ENCODE measurements around the gene TXNDC11.
A peak's percentile ranks its signal among the peaks of the same experiment; 100 is the strongest.

The TXNDC11 gene

DNA sequence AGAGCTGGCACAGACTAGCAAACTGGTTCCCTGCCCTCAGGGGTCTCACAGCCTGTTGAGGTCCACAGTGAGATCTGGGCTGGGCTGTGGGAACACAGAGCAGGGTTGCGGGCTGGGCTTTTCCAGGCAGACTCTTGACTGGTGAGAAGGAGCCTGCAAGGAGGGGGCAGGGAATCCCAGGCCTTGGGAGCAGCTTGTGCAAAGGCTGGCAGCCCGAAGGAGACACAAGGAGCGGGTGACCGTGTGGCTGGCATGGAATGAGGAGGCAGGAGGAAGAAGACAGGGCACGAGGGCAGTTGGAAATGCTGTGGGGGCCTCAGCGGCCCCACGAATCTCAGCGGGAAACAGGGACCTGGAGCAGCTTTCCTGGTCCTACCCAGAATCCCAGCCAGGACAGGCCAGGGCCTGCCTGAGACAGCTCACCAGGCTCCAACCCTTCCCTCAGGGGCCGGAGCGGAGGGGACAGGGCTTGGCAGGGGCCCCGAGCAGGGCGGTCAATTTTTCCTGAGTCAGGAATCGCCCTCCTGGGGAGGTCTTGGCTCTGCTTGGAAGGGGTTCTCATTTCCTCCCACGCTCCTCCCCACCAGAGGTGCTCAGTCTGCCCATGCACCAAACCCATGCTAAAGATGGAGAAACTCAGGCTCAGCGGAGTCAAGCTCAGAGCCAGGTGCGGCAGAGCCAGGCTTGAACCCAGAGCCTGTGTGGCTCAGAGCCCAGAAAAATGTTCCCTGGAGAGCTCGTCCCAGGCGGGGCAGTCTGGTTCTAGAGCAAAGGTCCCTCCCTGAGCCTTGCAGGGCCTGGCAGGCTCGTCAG lies 83.6 kb downstream of the TXNDC11 start:
- DNase-seq (ENCODE audit: low read depth) = no peak

DNA sequence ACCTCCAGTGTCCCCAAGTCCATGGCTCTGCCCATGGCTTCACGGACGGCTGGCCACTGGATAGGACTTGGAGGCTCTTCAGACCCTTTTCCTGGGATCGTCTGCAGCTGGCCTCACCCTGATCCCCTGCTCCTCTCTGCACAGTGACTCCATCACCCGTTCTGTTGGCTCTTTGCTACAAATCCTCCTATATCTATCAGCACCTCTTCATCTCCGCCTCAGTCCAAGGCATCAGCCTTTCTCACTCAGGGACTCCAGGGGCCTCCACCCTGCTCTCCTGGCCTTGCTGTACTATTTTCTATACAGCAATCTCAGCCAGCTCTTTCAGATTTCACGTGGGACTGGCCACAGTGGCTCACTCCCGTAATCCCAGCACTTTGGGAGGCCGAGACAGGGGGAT lies 85.1 kb downstream of the TXNDC11 start:
- DNase-seq (ENCODE audit: low read depth) = no peak

- DNase-seq (ENCODE audit: low read depth) = no peak
Observed at GRCh38 chr16:11655655-11656054, 87.0 kb downstream of the TXNDC11 start.

DNA sequence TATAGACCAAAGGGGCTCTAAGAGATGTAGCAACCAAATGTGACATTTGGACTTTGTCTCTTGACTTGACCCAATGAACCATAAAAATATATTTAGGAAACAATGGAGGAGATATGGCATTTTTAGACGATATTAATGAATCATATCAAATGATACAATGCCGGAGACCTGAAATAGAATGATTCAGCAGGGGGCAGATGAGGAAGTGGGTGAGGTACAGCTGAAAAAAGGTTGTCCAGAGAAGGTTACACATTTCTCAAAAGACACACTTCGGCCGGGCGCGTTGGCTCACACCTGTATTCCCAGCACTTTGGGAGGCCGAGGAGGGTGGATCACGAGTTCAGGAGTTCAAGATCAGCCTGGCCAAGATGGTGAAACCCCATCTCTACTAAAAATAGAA lies 90.9 kb downstream of the TXNDC11 start:
- no peak for DNase-seq (ENCODE audit: low read depth)

DNA sequence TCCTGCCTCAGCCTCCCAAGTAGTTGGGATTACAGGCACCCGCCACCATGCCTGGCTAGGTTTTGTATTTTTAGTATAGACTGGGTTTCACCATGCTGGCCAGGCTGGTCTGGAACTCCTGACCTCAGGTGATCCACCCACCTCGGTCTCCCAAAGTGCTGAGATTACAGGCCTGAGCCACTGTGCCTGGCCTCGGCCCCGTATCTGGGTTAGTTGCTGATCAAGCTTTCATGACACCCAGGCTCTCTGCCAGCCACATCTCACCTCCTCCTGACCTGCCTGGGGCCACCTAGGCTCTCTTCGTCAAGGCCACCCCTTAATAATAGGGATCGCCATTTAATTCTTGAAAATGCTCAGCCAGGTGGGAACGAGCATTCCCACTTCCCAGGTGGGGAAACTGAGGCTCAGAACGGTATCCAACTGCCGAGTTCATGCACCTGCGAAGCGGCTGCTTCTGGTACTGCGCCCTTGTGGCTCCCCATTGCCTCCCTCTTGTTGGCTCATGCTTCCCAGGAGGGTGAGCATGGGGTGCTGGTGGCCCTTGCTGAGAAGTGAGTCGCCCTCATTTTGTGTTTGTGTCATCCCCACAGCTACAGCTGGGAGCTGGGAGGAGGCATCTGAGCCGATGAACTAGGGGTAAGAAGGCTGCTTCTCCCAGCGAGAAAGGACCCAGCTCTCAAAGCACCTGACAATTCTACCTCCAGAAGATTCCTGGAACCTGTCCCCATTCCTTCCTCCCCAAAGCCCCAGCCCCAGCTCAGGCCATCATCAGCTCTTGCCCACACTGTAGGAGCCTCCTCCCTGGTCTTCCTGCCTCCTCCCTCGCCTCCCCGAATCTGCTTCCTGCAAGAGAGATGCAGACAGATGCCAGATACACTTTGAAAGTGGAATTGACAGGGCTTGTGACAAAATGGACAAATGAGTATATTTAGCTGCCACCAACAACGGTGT lies 91.7 kb downstream of the TXNDC11 start:
- no peak for DNase-seq (ENCODE audit: low read depth)

- DNase-seq (ENCODE audit: low read depth) = no peak
Observed at GRCh38 chr16:11649276-11649675, 93.4 kb downstream of the TXNDC11 start.

DNA sequence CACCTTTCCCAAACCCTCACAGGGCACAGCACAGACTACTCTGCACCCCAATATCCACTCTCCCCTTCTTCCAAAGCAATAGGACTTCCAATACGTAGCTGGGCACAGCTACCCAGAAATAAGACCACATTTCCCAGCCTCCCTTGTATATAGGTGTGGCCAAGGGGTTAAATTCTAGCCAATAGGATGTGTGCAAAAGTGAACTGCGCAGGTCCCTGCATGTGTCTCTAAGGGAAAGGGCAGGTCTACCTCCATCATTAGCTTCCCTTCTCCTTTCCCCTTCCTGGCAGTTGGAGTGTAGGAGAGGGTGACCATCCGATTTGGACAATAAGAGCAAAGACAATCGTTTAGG lies 99.9 kb downstream of the TXNDC11 start:
- DNase-seq (ENCODE audit: low read depth) = no peak

DNA sequence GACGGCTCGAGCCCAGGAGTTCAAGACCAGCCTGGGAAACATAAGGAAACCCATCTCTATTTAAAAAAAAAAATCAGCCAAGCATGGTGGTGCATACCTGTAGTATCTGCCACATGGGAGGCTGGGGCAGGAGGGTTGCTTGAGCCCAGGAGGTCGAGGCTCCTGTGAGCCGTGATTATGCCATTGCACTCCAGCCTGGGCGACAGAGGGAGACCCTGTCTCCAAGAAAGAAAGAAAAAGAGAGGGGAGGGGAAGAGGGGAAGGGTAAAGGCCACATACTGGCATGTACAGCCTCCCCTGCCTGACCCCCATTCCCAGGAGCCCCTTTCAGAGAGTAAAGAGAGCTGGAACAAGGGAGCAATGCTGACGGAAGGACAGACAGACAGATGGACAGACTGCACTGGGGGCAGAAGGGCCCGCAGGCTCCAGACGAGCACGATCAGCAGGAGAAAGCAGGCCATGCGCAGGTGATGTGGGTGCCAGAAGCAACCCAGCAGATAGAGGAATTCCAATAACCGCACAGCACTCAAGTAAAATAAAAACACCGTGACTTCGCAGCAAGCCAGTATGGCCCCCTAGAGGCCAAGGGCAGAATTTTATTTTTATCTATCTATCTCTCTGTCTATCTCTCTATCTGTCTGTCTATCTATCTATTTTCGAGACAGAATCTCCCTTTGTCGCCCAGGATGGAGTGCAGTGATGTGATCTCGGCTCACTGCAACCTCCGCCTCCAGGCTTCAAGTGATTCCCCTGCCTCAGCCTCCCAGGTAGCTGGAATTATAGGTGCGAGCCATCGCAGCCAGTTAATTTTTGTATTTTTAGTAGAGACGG lies 101.5 kb downstream of the TXNDC11 start:
- DNase-seq (ENCODE audit: low read depth) = peak; percentile 63

DNA sequence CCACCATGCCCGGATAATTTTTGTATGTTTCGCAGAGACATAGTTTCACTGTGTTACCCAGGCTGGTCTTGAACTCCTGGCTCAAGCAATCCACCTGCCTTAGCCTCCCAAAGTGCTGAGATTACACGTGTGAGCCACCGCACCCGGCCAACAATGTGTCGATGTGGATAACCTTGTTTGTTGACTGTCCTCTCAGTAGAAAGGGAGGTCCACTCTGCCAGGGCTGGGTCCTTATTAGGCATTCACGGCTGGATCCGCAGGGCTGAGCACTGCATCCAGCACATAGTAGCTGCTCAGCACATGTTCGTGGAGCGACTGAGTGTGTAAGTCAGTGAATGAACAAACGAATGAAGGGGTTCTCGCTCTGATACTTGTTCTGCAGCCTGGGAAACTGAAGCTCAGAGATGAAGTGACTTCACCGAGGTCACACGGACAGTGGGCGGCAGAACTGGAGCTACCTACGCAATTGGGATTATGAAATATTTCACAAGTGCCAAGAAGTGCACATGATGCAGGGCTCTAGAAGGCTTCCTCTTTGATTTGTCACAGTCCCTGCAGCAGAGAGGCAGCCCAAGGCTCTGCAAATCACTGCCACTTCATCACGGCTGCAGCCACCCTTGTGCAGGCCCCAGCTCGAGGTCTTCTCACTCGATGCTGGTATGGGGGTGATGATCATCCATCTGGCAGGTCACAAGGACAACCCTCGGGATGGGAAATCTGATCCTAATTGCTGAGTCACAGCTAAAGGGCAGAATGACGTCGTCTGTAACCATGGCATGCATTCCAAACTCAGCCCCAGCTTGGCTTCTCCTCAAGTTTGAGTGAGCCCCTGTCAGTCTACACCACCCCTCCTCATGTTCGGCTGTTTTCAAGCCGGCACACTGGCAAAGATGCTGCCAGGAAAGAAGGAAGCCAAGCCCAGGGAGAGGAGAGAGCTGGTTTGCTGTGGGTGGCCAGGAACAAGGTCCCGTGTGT lies 102.4 kb downstream of the TXNDC11 start:
- peak; percentile 97 for DNase-seq (ENCODE audit: low read depth)

GRCh38 chr16:11639008-11639562 lies 103.6 kb downstream of the TXNDC11 start:
- DNase-seq (ENCODE audit: low read depth) = no peak

GRCh38 chr16:11638140-11638539 lies 104.5 kb downstream of the TXNDC11 start:
- DNase-seq (ENCODE audit: low read depth) = no peak

GRCh38 chr16:11637320-11637719 lies 105.3 kb downstream of the TXNDC11 start:
- DNase-seq (ENCODE audit: low read depth) = no peak

DNA sequence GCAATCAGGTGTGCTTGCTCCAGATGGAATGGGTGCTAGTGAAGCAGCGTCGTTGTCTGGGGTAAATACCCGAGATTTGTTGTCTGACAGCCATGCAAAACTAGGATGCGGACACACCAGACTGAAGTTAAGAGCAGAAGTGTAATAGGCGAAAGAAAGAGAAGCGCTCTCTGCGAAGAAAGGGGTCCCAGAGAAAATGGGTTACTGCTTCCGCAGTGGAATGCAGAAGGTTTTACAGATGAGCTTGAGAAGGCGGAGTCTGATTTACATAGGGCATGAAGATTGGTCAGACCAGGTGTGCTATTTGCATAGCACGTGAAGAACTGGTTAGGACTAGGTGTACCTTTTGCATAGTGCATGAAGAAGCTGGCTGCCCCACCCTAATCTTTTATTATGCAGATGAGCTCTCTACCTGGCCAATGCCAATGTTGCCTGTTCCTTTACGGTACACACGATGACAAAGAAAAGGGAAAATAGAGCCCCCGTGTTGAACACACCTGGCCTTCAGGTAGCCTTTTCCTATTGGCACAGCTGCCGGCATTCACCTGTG lies 106.4 kb downstream of the TXNDC11 start:
- DNase-seq (ENCODE audit: low read depth) = no peak

- DNase-seq (ENCODE audit: low read depth) = no peak
Observed at GRCh38 chr16:11635679-11636171, 106.9 kb downstream of the TXNDC11 start.

- no peak for DNase-seq (ENCODE audit: low read depth)
Observed at GRCh38 chr16:11635113-11635652, 107.5 kb downstream of the TXNDC11 start.

- DNase-seq (ENCODE audit: low read depth) = no peak
Observed at GRCh38 chr16:11634312-11634711, 108.3 kb downstream of the TXNDC11 start.

- no peak for DNase-seq (ENCODE audit: low read depth)
Observed at GRCh38 chr16:11633113-11633512, 109.5 kb downstream of the TXNDC11 start.

- DNase-seq (ENCODE audit: low read depth) = peak; percentile 55
Observed at GRCh38 chr16:11632455-11632939, 110.2 kb downstream of the TXNDC11 start.

GRCh38 chr16:11631214-11631613 lies 111.4 kb downstream of the TXNDC11 start:
- DNase-seq (ENCODE audit: low read depth) = no peak

GRCh38 chr16:11630768-11631056 lies 111.9 kb downstream of the TXNDC11 start:
- DNase-seq (ENCODE audit: low read depth) = no peak
